ENCODE data around the gene PROX1. TPM values are rescaled to one million over a fixed set of nuclear protein-coding genes. Genes with fewer than 3 reads are reported as not detected.

Gene PROX1
- total and polyA plus RNA-seq, 2 of the 4 experiments (the other 2 are of a cell fraction) = under 0.01 to 0.02 TPM

- H4K5ac ChIP-seq (ENCODE audit: low read depth, low read length) = no peak overlapping the region
- no peak overlapping the region for H2AK5ac ChIP-seq (ENCODE audit: low read depth, low read length)
- in situ Hi-C loops (cut with MboI; ENCODE audit: low sequenced_read_pairs) = no loop called here
- no peak for DNase-seq
- H3K14ac ChIP-seq (replicated peaks; ENCODE audit: low read depth, low read length) = no peak overlapping the region
- intact Hi-C loops (cut with micrococcal nuclease) = no loop called here
- no peak overlapping the region for H3K4me3 ChIP-seq (ENCODE audit: insufficient read depth, low read depth, low read length)
- H3K27me3 ChIP-seq (ENCODE audit: control insufficient read depth, insufficient read depth, low read length) = no peaks in the 10 kb centered on the region
- no peak overlapping the region for H3K23ac ChIP-seq (ENCODE audit: low read depth, low read length)
- H2AFZ ChIP-seq (replicated peaks; ENCODE audit: low read length, poor library complexity) = no peak overlapping the region
- no peak overlapping the region for H3K4me2 ChIP-seq (ENCODE audit: low read depth, low read length)
- no peaks in the 10 kb centered on the region for H3K36me3 ChIP-seq (ENCODE audit: control insufficient read depth, insufficient read depth, low read length)
- no peak for ATAC-seq (ENCODE audit: low read depth)
- H2BK15ac ChIP-seq (ENCODE audit: low read depth, low read length) = no peak overlapping the region
- no peak overlapping the region for H4K91ac ChIP-seq (ENCODE audit: insufficient read depth, low read depth, low read length)
- no peaks in the 10 kb centered on the region for H3K79me1 ChIP-seq (ENCODE audit: low read depth in 1 of 2, low read length in 2 of 2)
- dilution Hi-C loops (cut with HindIII; ENCODE audit: low sequenced_read_pairs, unreplicated experiment) = no loop called here
- H2BK120ac ChIP-seq (ENCODE audit: low read depth, low read length) = no peak overlapping the region
- no peaks in the 10 kb centered on the region for H4K20me1 ChIP-seq (ENCODE audit: insufficient read depth, low read length)
- no peak overlapping the region for H4K8ac ChIP-seq (ENCODE audit: low read depth in 2 of 2, low read length in 2 of 2)
- no peak overlapping the region for H3K27ac ChIP-seq (ENCODE audit: insufficient read depth, low read length)
- TF ChIP-seq CEBPB (IDR thresholded peaks at IDR 0.05; ENCODE audit: low read depth, low read length) = no peak
- no peak for TF ChIP-seq ELK1 (IDR thresholded peaks at IDR 0.05; ENCODE audit: borderline replicate concordance, low read depth, low read length)
- no peak for TF ChIP-seq CHD1 (IDR thresholded peaks at IDR 0.05; ENCODE audit: low read depth, low read length)
- no peak for TF ChIP-seq FOS (IDR thresholded peaks at IDR 0.05; ENCODE audit: low read depth, low read length)
- TF ChIP-seq RFX5 (IDR thresholded peaks at IDR 0.05; ENCODE audit: low read depth, low read length) = no peak
- no peak for TF ChIP-seq RCOR1 (IDR thresholded peaks at IDR 0.05; ENCODE audit: insufficient replicate concordance, low read length)
- no peak for TF ChIP-seq MAZ (IDR thresholded peaks at IDR 0.05; ENCODE audit: borderline replicate concordance, low read depth, low read length)
- no peak for TF ChIP-seq MAFK (IDR thresholded peaks at IDR 0.05; ENCODE audit: low read depth, low read length)
- no peak for TF ChIP-seq SMC3 (IDR thresholded peaks at IDR 0.05; ENCODE audit: low read depth, low read length)
- TF ChIP-seq NFE2L2 (IDR thresholded peaks at IDR 0.05; ENCODE audit: low read depth, low read length) = no peak
- TF ChIP-seq BHLHE40 (IDR thresholded peaks at IDR 0.05; ENCODE audit: low read depth, low read length) = no peak
- no peak for TF ChIP-seq POLR2A (IDR thresholded peaks at IDR 0.05; ENCODE audit: low read depth, low read length)
- no peak for TF ChIP-seq CTCF (conservative IDR thresholded peaks at IDR 0.05; ENCODE audit: low read depth, low read length)
- H3K9me3 ChIP-seq (ENCODE audit: control insufficient read depth, insufficient read depth, low read length) = no peaks in the 10 kb centered on the region
- H3K4me1 ChIP-seq (ENCODE audit: control insufficient read depth, insufficient read depth, low read length) = no peaks in the 10 kb centered on the region
- H3K9me1 ChIP-seq (ENCODE audit: insufficient read depth, low read length) = no peaks in the 10 kb centered on the region
- H3K56ac ChIP-seq (ENCODE audit: extremely low read depth, insufficient read depth, low read length) = no peak overlapping the region
- CTCF ChIA-PET = no interaction called here
- no peak overlapping the region for H3K4ac ChIP-seq (ENCODE audit: low read depth, low read length)
- POLR2A ChIA-PET (ENCODE audit: unreplicated experiment) = no interaction called here
- BruUV-seq (replicated peaks) = no TSS peak
- no peak overlapping the region for H3K9ac ChIP-seq (ENCODE audit: low read depth, low read length)
- H3K18ac ChIP-seq (ENCODE audit: low read depth, low read length) = no peak overlapping the region
- no CpG with 5 or more reads among the region's 5 CpGs for WGBS, 2 experiments (ENCODE audit: extremely low coverage in 2 of 2, insufficient read length in 1 of 2)
- no peak overlapping the region for H2BK20ac ChIP-seq (ENCODE audit: low read depth, low read length)
- no peak overlapping the region for H2BK5ac ChIP-seq (ENCODE audit: low read depth, low read length, poor library complexity, severe bottlenecking)
- H2AK9ac ChIP-seq (replicated peaks; ENCODE audit: low read depth, low read length, poor library complexity) = no peak overlapping the region
These were observed 70.3 kb downstream of the PROX1 start for GRCh38 chr1:214058076-214058475.

Data from IMR-90 (cell line).